IPS-11a (cell line): ENCODE data around the gene DPYSL5.
A peak's percentile ranks its signal among the peaks of the same experiment; 100 is the strongest.

Experiments used
- H3K4me3 ChIP-seq: one replicate; pipeline ENCODE4 v1.5.1; 2013; ENCODE audit warnings: low read depth, low read length, control low read depth

Gene DPYSL5

DNA sequence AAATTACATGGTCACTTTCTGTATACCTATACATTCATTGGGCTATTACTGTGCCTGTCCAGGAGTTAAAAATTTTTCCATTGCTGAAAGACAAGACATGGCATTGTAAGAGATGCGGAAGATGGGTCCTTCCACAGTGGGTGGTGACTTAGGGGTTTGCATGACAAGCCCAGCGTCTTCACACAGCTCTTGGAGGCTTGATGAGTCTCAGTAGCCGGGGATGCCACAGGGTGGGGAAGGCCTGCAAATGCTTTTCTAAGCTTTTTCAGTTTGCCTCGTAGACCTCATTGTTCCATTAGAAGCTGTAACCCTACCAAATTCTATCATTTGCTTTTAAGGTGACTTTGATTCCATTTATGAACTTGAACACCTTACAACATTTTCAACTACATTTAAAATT, 104.4 kb downstream of the DPYSL5 start:
- H3K4me3 ChIP-seq: no peak overlapping the region

DNA sequence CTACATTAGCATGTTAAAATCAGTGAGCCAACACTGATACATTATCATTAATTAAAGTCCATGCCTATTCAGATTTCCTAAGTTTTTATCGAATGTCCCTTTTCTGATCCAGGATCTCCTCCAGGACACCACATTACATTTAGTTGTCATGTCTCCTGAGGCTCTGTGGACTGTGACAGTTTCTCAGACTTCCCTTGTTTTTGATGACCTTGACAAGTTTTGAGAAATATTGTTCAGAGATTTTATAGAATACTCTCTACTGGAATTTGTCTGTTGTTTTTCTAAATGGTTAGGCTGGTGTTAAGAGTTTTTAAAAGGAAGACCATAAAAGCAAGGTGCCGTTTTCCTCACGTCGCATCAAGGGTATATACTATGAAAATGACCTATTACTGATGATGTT, 106.2 kb downstream of the DPYSL5 start:
- H3K4me3 ChIP-seq: no peak overlapping the region

DNA sequence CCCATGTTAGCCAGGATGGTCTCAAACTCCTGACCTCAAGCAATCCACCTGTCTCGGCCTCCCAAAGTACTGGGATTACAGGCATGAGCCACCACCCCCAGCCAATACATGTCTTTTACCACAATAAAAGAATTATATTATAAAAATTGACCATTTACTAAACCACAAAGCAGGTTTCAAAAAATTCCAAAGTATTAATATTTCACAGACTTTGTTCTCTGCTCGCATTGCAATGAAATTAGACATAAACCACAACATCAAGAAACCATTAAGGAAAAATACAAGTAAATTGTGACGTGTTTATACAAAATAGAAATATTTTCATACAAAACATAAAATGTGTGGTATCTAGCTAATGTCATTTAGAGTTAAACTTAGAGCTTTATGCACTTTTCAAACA, 109.1 kb downstream of the DPYSL5 start:
- H3K4me3 ChIP-seq: no peak overlapping the region

DNA sequence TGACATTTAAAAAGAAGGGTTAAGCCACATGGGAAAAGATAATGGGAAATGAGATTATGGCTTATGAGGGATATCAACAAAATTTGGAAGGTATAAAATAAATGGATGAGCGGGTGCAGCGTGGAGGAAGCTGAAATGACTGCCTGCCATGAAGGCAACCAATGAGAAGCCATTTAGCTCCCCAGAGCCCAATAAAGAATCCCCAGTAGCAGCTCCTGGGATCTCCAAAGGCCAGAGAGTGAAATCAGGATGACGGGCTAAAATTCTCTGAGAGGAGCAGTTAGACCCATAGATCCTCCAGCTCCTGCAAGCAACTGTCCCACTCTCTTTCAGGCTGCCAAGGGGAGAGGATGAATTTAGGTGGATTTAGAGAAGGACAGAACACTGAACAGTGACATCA, 109.6 kb downstream of the DPYSL5 start:
- no peak overlapping the region for H3K4me3 ChIP-seq

DNA sequence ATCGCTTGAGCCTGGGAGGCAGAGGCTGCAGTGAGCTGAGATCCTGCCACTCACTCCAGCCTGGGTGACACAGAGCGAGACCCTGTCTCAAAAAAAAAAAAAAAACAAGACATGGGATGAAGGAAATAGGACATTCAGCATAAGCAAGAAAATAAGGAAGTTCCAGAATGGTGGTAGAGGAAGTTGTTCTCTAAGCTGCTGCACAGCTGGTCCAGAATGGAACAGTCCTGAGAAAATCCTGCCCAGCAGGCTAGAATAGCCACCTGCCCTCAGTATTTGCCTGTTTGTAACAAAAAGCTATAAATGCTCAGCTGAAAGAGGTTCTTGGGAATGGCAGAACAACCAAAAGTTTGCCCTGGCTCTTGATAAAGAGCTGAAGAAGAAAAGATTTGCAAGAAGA, 111.4 kb downstream of the DPYSL5 start:
- H3K4me3 ChIP-seq: no peak overlapping the region

DNA sequence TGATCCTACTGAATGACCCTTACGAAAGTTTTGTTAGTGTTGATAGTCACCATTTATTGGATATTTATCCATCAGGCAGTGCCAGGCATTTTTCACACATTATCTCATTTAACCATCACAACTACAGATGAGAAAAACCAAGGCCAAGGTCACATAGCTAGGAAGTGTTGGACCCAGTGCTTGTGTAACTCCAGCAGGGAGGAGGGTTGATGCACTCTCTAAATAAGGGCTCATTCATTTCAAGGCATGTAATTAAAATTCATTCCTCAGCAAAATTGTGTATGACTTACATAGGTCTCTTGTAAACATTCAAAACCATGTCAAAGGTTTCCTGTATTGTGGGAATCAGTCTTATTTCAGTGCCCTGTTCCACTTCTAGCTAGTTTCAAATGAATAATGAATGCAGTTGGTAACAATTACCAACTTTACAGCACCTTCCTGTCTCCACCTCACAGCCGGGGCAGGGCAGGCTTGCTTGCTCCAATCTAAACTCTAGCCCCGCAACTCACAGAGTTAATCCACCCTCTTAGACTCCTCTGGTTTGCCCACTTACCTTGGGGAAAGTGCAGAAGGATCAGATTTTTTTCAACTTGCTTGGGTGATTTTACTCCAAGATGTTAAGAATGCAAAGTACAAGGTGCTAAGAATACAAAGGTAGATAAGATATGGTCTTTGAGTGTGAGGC, 116.7 kb downstream of the DPYSL5 start:
- no peak overlapping the region for H3K4me3 ChIP-seq

DNA sequence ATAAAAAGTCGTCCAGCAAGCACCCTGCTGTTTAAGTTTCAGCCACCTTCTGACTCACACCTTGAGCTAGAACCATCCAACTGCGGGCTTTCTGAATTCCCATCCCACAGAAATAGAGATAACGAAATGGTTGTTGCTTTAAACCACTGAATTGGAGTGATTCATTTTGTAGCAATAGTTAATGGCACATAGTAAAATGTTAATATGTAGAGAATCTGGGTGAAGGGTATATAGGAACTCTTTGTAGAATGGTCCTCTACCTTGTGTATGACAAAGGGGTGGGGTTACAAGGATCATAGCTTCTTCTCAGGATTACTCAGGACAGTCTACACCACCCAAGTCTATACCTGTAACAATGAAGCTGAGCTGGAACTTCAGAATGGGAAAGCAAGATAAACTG, 120.1 kb downstream of the DPYSL5 start:
- H3K4me3 ChIP-seq: no peak overlapping the region

DNA sequence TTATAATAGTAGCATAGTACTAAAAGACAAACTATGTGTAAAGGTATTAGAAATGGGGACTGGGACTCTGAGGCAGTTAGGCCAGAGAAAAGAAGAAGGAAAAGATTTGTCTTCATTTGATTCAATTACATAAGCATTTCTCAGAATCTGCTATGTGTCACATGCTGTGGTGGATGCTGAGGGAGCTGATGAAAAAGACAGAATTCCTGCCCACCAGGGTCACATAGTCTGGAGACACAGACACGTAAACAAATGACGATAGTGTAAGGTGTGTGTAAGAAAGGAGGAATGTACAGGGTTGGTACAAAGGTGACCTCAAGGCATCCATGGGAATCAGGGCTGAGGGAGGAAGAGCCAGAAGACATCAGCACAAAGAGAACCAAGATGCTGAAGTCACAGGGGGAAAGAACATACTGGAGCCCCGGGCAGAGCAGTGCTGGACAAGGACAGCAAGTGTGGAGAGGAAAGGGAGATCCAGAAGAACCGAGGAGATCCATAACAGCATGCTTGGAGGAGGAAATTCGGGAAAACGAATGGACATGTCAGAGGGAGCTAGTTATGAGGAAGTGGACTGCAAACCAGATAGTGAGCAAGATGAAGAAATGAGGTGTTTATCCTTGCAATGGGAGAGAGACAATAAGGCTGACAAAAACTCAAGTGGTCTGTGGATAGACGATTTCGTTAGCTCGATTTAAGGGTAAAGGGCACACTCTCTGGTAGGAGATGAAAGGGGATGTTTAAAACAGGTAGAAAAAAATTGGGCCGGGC, 121.3 kb downstream of the DPYSL5 start:
- H3K4me3 ChIP-seq: no peak overlapping the region

DNA sequence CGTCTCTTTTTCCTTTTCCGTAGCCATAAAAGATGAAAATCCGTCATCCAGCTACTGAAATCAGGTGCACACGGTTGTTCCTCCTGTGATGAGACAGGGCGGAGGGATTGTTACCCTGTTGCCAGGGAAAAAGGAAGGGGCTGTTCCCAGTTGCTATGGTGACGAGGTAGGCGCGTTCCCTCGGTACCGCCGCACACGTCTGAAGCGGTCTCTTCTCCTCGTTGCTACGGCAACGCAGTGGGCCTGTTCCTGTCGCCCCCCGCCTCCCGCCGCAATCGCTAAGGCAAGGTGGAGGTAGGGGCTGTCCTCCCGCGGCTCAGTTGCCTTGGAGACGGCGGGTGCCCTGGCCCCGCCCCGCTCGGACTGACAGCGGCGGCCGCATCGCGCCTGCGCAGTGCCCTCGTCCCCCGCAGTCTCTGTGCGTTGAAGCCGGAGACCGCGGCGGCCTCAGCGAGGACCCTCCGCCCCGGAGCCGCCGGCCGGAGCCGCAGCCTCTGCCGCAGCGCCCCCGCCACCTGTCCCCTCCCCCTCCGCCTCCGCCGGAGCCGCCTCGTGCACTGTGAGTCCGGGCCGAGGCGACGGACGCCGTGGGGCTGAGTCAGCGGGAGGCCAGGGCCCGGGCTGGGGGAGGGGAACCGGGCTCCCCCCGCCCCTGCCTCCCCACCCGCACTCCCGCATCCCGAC, 122.5 kb downstream of the DPYSL5 start, which contains the start of gene MAPRE3:
Gene MAPRE3 (plus strand): TSS at position 394 of the 684 bp plus-strand sequence. CDS start 51,582 bp downstream, outside the sequence.
- peak within 1 kb of the TSS; percentile 60 for H3K4me3 ChIP-seq

DNA sequence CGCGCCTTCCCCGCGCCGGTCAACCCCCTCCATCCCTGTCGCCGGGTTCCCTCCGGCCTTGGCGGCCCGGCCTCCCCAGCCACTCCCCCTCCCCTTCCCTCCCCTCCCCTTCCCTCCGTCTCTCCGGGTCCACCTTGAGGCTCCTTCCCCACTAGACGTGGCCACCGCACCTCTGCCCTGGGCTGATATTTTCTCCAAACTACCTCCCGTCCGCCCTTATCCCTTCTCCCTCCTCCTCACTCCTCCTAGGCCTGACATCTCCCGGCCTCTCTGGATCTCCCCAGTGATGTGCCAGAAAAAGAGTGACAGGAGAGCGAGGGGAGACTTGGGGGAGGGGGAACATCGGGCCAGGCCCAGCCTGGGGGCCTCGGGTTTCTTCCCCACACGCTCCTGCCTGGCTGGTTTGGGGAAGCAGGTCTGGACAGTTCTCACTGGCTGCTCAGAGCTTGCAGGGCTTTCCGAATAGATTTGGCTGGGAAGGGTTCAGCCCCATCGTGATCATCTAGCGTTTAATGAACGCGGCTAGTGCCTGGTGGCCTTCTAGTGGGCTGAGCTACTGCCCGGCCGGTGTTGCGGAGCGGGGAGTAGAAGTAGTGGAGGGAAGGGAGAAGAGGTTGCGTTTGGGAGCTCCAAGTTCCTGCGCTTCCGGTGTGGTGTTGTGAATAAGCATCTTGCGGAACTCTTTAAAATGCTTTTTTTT, 123.1 kb downstream of the DPYSL5 start:
- peak overlapping the region; percentile 60 for H3K4me3 ChIP-seq

DNA sequence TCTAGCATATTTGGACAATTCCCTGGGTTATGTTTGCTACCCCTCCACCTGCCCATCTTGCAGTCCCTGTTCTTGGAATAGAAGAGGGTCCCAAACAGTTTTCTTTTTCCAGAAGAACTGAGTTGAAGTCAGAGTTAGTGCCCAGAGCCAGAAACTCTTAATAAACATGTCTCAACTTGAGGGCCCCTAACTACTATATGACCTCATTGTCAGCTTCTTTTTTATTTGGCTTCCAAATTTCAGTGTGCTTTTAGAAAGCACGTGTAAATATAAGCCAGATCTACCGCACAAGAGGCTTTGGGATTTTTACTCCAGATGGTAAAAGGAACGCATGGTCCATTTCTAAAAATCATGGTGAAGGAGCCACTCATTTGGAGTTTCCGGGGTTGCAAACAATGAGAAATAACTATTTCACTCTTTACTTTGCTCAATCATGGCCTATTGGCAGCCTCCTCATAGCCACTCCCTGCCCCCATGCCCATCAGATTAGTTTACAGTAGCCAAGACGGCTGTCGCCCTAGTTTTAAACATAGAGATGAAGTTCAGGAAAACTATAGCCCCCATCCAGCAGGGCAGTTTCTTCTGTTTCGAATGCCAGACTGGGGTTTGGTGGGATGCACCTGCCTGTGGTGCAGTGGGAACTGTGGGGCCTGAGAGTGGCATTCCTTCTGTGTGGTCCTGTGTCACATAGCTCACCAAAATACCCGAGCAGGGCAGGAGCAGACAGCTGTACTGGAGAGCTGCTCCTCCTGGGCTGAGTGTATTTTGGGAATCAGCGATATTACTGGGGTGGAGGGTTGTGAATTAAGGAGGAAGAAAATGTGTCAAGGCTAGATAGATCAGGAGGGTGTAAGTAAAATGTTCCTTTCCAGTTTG, 124.2 kb downstream of the DPYSL5 start:
- no peak overlapping the region for H3K4me3 ChIP-seq

DNA sequence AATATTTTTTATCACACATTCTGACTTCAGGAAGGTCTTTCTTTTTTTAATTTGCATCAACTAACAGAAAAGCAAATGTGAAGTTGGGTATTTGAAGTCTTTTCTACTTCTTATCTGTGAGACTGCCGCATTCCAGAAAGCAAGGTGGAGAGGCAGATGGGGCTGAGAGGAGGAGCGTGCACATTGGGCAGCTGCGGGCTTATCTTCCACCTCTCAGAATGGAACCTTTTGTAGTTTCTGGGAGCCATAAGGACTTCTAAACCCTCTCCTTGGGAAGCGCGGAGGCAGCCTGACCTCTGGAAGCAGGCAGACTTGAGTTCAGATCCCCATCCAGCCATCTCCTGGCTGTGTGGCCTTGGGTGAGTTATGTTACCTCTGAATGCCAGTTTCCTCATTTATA, 126.4 kb downstream of the DPYSL5 start:
- H3K4me3 ChIP-seq: no peak overlapping the region

DNA sequence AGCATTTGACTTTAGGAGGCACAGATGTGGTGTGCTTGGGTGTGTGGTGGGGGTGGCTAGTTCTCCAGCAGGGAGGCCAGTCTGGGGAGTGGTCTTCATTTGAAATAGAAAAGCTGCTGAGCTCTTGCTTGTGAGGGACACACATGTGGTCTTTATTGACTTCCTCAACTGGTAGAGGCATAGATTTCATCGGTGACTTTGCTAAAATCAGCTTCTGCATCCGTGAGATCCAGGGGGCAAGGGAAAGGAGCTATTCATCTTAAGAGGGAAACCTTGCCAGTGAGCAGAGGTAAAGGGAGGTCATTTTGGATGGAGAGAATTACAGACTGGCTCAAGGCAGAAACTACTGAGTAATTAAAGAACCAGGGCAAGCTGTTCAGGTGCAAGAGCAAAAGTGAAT, 127.2 kb downstream of the DPYSL5 start:
- no peak overlapping the region for H3K4me3 ChIP-seq

DNA sequence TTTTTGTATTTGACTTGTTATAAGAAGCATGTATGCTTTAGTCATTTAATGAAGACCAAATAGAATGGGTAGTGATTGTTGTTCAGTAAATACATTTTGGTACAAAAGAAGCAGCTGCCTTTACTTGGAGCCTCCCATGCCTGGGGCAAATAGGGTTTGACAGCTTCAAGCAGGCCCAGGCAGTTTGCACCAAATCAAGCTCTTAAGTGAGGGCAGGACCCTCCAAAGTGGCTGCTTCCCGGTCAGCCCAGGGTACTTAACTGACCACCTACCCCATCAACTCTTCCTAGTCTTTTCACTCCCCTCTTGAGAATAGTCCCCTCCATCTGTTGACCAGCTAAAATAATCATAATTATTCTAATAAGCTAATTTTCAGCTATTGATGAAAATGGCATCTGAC, 127.7 kb downstream of the DPYSL5 start:
- no peak overlapping the region for H3K4me3 ChIP-seq

DNA sequence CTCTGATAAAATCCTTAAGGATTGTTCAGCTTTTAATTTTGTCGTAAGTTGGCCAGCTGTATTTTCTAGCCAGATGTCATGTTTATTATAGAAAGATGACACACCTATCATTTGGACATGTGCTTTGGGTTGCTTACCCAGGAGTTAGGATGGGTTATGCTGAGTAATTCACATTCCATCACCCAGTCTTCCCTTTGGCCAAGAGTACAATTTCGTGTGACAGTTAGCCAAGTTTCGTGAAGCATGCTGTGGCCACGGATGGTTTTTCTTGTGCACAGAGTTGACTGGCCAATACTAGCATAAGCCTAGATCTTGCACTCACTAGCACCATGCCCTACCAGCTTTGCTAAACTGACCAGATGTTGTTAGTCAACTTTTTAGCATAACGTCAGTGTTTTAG, 128.3 kb downstream of the DPYSL5 start:
- H3K4me3 ChIP-seq: no peak overlapping the region

DNA sequence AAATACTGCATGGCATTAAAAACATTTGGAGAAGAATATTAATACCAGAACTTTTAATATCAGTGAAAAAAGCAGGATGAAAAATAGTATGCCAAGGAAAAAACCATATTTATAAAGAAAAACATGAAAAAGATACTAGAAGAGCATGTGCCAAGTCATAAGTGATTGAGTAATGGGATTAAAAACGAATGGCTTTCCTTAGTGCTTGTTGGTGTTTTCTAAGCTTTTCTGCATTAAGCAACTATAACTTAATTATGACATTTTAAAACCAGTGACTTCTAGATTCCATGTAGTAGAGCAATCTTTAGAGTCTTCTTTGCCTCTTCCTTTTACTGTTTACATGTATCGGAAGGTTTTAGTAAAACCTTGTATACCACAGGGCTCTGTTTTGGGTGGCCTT, 129.1 kb downstream of the DPYSL5 start:
- no peak overlapping the region for H3K4me3 ChIP-seq

DNA sequence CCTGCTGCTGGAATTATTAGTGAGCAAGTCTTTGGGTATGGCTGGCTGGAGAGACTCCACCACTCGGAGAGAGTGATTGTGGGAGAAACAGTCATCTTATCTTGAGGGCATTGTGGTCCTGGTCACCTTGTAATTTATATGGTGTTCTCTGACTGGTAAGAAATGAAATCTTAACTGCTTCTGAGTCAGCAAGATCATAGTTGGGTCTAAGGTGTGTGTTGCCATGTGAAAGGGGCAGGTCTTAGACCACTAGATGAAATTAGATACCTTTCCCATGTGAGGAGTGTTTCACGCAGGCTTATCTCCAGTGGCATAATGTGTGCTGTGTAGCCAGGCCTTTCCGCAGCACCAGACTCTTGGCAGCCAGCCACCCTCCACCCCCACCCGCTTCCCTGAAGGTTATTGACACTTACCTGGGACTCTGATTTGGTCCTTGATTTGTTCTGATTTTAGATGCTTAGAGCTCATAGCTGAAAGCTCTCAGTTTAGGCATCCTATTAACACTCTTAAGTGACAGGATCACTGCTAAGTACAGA, 130.2 kb downstream of the DPYSL5 start:
- H3K4me3 ChIP-seq: no peak overlapping the region

DNA sequence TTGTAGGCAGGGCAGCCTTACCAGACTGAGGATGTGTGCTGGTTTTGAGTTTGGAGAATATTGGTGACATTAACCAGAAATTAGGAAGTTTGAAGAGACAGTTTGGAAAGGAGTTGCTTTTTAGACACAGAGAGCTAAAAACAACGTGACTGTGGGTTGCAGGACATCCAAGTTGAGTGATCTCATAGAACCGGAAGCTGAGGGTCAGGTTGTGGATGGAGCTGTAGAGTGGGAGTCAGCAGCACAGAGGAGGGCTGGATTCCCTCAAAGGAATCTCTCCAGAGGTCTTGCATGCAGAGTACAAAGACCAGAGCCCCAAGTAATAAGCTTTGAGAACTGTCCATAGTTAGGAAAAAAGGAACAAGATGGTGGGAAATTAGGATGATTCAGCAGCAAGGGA, 131.8 kb downstream of the DPYSL5 start:
- H3K4me3 ChIP-seq: no peak overlapping the region

DNA sequence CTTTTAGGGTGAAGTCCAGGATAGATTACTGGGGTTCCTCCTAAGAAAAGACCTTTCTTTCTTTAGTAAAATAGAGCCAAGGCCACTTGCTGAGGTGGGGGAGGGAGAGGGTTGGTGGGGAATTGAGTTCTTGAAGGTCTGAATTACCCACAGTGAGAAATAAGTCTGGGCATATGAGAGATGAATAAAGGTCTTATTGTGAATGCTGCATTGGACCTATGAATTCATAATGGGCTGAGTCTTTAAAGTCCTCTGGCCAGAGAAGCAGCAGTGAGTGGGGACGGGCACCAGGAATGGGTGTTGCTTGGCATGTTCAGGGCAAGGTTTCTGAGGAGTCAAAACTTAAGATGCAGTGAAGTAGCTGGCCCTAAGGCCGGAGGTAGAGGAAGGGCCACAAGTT, 133.0 kb downstream of the DPYSL5 start:
- H3K4me3 ChIP-seq: no peak overlapping the region

DNA sequence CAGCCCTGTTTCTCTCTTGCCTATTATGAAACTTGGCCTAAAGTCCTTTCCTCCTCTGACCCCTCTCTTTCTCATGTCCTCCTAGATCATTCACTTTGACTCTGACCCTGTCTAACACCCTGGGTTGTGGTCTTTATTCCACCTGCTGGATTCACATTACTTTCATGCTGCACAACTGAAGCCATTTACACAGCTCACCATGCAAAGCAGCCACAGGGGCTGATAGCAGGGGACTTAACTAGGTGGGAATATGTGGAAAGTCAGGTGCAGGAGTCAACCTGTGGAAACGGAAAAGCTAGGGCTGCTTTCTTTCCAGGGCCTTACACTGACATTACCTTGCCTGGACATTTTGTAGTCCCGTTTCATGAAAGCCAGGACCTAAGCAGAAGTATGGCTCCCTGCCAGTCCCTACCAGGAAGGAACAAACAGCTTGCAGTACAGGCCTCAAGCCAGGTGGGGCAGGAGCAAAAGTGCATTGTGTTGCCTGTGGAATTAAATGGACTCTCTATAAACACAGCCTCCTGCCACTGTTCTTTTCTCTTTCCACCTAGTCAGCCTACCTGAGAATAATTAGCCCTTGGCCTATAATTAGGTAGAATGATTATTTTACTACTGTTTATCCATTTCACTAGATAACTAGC, 134.3 kb downstream of the DPYSL5 start:
- H3K4me3 ChIP-seq: no peak overlapping the region
